BE2C (cell line): ENCODE results near the gene ANKRD13B.
"Not testable (repeated sequence)": the region's sequence is repeated elsewhere in the genome, so short reads cannot be mapped to it uniquely, and the experiment has no call there.

Experiments
- DNase-seq: peaks from one replicate; pipeline ENCODE4 v3.0.0-alpha.2; 2020
- H3K27me3 ChIP-seq: fragments of 250-450 bp; sonication (Bioruptor Pico); 2 replicates; pipeline ENCODE4 v1.5.1; 2020; ENCODE audit warnings: mild to moderate bottlenecking
- H3K36me3 ChIP-seq: fragments of 250-450 bp; sonication (Bioruptor Pico); 2 replicates; pipeline ENCODE4 v1.5.1; 2020; ENCODE audit warnings: mild to moderate bottlenecking
- H3K4me1 ChIP-seq: fragments of 250-450 bp; sonication (Bioruptor Pico); 2 replicates; pipeline ENCODE4 v1.5.1; 2020
- H3K4me3 ChIP-seq: 2 replicates; pipeline ENCODE4 v1.5.1; 2011; ENCODE audit warnings: low read depth, low read length
- H3K9me3 ChIP-seq: fragments of 250-450 bp; sonication (Bioruptor Pico); 2 replicates; pipeline ENCODE4 v1.5.1; 2020
- TF ChIP-seq, protein P1 (sequence below): IDR thresholded peaks from 2 replicates; pipeline ENCODE4 v1.5.1; 2012; ENCODE audit warnings: mild to moderate bottlenecking, low read depth, low read length

The ANKRD13B gene

GRCh38 chr17:29650396-29650795 lies 57.5 kb downstream of the ANKRD13B start:
- no peaks in the 10 kb centered on the region for H3K27me3 ChIP-seq
- H3K4me1 ChIP-seq = peaks cover 8% of the 10 kb centered on the region
- no peaks in the 10 kb centered on the region for H3K9me3 ChIP-seq
- H3K4me3 ChIP-seq = no peak overlapping the region
- H3K36me3 ChIP-seq = 0 out of 2 replicates have a peak, but pooled peaks cover 4% of the 10 kb centered on the region
- no peak for DNase-seq
- TF ChIP-seq, protein P1, sequence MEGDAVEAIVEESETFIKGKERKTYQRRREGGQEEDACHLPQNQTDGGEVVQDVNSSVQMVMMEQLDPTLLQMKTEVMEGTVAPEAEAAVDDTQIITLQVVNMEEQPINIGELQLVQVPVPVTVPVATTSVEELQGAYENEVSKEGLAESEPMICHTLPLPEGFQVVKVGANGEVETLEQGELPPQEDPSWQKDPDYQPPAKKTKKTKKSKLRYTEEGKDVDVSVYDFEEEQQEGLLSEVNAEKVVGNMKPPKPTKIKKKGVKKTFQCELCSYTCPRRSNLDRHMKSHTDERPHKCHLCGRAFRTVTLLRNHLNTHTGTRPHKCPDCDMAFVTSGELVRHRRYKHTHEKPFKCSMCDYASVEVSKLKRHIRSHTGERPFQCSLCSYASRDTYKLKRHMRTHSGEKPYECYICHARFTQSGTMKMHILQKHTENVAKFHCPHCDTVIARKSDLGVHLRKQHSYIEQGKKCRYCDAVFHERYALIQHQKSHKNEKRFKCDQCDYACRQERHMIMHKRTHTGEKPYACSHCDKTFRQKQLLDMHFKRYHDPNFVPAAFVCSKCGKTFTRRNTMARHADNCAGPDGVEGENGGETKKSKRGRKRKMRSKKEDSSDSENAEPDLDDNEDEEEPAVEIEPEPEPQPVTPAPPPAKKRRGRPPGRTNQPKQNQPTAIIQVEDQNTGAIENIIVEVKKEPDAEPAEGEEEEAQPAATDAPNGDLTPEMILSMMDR = no peak

DNA sequence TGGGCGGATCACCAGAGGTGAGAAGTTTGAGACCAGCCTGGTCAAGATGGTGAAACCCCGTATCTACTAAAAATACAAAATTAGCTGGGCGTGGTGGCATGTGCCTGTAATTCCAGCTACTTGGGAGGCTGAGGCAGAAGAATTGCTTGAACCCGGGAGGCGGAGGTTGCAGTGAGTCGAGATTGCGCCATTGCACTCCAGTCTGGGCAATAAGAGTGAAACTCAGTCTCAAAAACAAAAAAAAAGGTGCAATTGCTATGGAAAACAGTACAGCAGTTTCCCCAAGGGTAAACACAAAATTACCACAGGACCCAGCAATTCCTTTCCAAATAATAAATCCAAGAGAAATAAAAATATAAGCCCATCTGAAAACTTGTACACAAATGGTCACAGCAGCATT lies 59.0 kb downstream of the ANKRD13B start:
- H3K4me1 ChIP-seq, H3K36me3 ChIP-seq, H3K27me3 ChIP-seq, DNase-seq, H3K9me3 ChIP-seq, H3K4me3 ChIP-seq: not testable (repeated sequence)

DNA sequence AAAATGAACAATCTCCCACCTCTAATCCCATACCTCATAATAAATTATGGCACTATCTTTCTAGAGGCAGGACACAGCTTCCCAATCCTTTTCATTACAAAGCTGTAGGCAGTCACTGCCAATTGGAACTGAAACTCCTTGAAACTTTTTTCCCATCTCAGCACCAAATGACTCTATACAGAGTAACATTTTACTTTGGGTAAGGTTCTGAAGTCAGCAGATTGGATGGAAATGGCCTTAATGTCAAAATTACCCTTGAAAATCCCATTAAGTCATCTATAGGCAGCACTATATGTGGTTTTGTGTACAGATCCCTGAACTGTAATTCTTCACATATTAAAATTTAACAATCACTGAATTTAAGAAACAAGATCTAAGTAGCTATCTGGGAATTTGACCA lies 60.0 kb downstream of the ANKRD13B start:
- Histone ChIP-seq H3K27me3 (no peaks in the 10 kb centered on the region), H3K9me3 (no peaks in the 10 kb centered on the region), H3K4me3 (no peak overlapping the region), H3K4me1 (no peaks in the 10 kb centered on the region), H3K36me3 (0 out of 2 replicates have a peak, but pooled peaks cover 2% of the 10 kb centered on the region)
- no peak for DNase-seq
- TF ChIP-seq, protein P1 = no peak

- TF ChIP-seq, protein P1 = no peak
- H3K4me1 ChIP-seq = no peaks in the 10 kb centered on the region
- no peaks in the 10 kb centered on the region for H3K9me3 ChIP-seq
- H3K4me3 ChIP-seq = no peak overlapping the region
- H3K27me3 ChIP-seq = no peaks in the 10 kb centered on the region
- DNase-seq = no peak
- H3K36me3 ChIP-seq = no peaks in the 10 kb centered on the region
Measured at GRCh38 chr17:29653995-29654714, 61.2 kb downstream of the ANKRD13B start.

DNA sequence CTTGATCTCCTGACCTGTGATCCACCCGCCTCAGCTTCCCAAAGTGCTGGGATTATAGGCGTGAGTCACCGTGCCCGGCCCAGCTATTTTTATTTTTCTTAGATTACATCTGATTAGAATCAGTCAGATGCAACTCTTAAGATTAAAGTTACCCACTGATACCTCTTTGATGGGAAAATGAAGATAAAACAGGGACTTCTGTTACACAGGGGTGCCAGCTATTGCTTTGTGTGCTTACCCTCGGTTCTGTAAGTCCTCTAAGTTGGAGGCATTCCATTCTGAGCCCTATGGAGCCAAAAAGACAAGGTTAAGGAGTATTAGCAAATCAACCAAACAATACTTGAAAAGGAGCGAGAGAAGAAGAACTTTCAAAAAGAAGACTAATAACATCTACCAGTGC lies 62.4 kb downstream of the ANKRD13B start:
- no peak for DNase-seq
- TF ChIP-seq, protein P1 = no peak
- H3K27me3 ChIP-seq = no peaks in the 10 kb centered on the region
- no peaks in the 10 kb centered on the region for H3K9me3 ChIP-seq
- no peaks in the 10 kb centered on the region for H3K4me1 ChIP-seq
- no peak overlapping the region for H3K4me3 ChIP-seq
- H3K36me3 ChIP-seq = no peaks in the 10 kb centered on the region

DNA sequence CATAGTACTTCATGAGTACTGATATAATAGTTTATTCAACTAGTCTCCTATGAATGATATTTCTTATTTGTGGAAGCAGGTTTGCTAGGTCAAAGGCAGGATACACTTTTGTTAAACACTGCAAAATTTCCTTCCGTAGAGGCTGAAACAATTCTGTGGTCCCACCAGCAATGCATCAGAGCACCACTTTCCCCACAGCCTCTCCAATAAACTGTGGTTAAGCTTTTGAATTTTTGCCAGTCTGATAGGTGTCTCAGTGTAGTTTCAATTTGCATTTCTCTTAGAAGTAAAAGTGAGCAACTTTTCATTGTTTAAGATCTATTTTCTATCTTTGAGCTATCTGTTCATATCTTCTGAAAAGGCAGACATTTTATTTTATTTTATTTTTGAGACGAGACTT lies 66.2 kb downstream of the ANKRD13B start:
- TF ChIP-seq, protein P1 = no peak
- Histone ChIP-seq H3K4me3 (no peak overlapping the region), H3K4me1 (no peaks in the 10 kb centered on the region), H3K27me3 (no peaks in the 10 kb centered on the region), H3K36me3 (peaks cover 4% of the 10 kb centered on the region; the same call in 1 of the 2 replicates), H3K9me3 (no peaks in the 10 kb centered on the region)
- no peak for DNase-seq
